GM20000 (cell line): Measurements from ENCODE around the gene AFAP1L2.

Source experiments
- DNase-seq: peaks from one replicate; pipeline ENCODE4 v3.0.0; 2012; ENCODE audit warnings: low spot score
- TF ChIP-seq, protein P1 (sequence below): IDR thresholded peaks from 2 replicates; pipeline ENCODE4 v1.5.1; 2012; ENCODE audit warnings: mild to moderate bottlenecking, control low read depth; ENCODE audit errors: extremely low read depth, missing control alignments

AFAP1L2 gene

DNA sequence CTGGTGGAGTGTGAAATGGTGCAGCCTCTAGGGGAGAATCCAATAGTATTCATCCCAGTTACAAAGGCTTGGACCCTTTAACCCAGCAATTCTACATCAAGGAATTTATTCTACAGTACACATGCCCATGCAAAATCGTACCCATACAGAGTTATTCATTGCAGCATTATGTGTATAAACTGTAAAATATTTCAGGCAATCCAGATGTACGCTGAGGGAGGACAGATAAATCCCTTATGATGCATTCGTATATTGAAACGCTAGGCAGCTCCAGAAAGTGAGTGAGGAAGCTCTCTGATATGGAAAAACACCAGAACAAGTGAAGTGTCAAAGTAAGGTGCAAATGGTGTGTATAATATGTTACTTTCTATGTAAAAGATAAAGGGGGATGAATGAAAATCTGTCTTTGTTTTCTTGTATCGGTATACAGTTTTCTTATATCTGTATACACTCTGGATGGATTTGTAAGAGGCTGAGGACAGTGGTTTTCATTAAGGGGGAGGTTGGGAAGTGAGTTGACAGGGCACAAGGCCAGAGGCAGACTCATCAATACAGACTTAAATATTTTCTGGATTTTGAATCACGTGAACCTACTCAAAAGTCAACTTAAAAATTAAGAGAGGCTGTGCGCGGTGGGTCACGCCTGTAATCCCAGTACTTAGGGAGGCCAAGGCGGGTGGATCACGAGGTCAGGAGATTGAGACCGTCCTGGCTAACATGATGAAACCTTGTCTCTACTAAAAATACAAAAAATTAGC, 148.1 kb downstream of the AFAP1L2 start:
- no peak for DNase-seq
- TF ChIP-seq, protein P1, sequence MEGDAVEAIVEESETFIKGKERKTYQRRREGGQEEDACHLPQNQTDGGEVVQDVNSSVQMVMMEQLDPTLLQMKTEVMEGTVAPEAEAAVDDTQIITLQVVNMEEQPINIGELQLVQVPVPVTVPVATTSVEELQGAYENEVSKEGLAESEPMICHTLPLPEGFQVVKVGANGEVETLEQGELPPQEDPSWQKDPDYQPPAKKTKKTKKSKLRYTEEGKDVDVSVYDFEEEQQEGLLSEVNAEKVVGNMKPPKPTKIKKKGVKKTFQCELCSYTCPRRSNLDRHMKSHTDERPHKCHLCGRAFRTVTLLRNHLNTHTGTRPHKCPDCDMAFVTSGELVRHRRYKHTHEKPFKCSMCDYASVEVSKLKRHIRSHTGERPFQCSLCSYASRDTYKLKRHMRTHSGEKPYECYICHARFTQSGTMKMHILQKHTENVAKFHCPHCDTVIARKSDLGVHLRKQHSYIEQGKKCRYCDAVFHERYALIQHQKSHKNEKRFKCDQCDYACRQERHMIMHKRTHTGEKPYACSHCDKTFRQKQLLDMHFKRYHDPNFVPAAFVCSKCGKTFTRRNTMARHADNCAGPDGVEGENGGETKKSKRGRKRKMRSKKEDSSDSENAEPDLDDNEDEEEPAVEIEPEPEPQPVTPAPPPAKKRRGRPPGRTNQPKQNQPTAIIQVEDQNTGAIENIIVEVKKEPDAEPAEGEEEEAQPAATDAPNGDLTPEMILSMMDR: no peak

DNA sequence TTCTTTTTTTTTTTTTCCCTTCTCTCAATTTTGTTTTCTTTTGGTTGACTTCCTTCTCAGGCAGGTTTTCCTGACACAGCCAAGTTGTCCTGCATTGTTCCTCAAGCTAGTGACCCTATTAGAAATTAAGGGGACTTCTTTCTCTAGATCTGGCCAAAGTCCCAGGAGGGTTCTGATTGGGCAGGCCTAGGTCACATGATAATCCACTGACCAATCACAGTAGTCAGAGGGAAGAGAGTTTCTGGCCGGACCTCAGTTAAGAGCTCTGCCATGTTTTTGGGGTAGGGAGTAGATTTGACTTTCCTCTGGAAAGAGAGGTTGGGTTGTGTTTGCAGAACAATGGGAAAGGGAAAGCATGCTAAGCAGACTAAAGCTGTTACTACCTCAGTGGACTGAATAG, 149.1 kb downstream of the AFAP1L2 start:
- DNase-seq: no peak
- TF ChIP-seq, protein P1: no peak

DNA sequence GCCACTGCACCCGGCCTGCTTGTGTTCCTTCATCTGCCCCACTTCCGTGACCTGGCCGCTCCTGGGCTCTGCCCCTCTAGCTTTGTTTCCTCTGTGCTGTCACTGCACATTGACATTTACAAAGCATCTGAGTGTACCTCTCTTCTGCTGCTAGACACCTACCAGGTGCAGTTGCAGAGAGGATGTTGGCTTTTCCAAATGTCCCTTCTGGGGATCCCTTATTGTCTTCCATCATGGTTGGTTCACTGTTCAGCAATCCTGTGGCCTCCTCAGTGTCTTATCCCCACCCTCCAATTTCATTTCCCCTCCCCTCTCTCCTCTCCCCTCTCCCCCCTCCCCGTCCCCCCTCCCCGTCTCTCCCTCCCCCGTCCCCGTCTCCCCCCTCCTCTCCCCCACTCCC, 151.4 kb downstream of the AFAP1L2 start:
- TF ChIP-seq, protein P1: no peak

DNA sequence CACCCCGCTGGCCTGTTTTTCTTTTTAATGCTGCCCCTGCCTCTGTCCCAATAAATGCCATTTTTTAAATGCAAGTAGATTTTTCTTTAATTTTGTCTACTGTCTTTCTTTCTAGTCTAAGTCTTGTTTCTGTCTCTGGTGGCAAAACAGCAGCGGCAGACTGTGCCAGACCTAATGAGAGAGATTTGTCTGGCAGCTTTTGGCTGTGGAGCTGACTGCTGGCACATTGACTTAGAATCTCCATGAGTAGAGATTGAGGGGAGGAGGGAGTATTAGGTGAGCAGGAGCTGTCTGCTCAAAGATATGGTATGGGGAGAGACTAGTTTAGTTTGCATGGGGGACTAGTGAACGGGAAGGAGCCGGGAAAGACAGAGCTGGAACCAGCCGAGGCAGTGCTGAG, 152.2 kb downstream of the AFAP1L2 start:
- DNase-seq: no peak
- TF ChIP-seq, protein P1: no peak

More for the DNA sequence above, 151.4 kb downstream of the AFAP1L2 start:
- no peak for DNase-seq

DNA sequence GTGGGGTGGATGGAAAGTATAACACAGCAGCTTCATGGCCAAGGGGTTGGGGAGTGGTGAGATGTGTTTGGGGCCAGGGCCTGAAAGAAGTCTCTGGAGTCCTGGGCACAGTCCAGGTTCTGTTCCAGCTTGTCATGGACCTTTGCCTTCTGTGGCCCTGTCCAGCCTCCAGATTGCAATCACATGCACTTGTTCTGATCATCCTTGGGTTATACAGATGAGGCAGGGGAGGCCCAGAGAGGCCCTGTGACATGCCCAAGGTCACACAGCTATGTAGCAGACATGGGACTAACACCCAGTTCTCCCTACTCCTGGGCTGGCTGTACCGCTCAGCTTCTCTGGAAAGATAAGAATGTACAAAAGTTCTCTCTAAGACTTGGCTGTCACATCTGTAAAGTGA, 153.6 kb downstream of the AFAP1L2 start:
- no peak for DNase-seq
- TF ChIP-seq, protein P1: no peak

DNA sequence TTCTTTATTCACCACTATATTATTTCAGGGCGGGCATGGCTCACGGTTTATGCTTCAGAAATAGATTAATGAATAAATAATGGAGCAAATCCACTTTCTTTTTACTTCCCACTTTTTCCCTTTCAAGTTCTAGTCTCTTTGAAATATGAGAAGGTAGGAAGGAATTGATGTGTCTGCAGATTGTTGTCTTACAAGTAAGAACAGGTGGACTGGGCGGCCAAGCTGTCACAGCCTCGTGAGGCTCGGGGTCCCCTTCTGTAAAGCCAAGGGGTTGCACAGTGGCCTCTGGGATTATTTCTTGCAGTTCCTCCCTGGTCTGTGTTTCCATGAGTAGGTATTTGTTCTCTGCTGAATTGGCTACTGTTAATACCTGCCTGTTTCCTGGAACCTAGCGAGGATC, 154.1 kb downstream of the AFAP1L2 start:
- TF ChIP-seq, protein P1: no peak
- no peak for DNase-seq

DNA sequence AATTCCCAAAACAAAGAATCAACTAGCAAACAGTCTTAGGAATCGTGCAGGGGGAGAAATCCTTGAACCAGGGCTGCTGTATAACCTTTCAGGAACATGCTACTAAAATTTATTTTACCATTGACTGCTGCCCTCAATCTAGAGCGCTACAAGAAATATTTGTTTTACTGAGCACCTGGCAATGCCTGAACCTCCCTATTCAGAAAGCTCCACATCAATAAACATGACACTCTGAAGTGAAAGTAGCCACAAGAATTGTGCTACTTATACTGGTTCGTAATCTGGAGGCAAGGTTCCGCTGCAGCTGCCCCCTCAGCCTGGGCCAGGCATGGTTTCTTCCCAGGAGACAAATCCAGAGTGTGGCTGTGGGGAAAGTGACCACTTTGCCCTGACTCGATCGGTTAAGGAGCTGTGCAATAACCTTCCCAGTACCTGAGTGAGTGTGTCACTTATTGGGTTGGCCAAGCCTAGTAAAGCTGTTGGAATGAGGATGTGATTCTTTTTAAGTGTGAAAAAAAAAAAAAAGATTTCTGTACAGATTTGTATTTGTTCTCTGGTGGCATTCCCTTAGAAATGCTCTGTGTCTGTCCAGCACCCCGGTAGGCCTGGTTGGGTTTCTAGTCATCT, 157.5 kb downstream of the AFAP1L2 start:
- TF ChIP-seq, protein P1: no peak
- DNase-seq: no peak
